Stimulated activated CD4-positive, alpha-beta T cell treated with anti-CD3 and anti-CD28 coated beads, Interleukin-1b, Interleukin-23, amount 100 ng/mL, for 24 hours (primary cell): Measurements from ENCODE around the gene CLRN2.
A peak's percentile ranks its signal among the peaks of the same experiment; 100 is the strongest.

Experiments used
- DNase-seq, 4 experiments: peaks; one replicate each; pipeline ENCODE4 v3.0.0-alpha.2; 2020; ENCODE audit warnings: low read depth in 4 of 4, low spot score in 1 of 4

CLRN2 gene, protein sequence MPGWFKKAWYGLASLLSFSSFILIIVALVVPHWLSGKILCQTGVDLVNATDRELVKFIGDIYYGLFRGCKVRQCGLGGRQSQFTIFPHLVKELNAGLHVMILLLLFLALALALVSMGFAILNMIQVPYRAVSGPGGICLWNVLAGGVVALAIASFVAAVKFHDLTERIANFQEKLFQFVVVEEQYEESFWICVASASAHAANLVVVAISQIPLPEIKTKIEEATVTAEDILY

DNA sequence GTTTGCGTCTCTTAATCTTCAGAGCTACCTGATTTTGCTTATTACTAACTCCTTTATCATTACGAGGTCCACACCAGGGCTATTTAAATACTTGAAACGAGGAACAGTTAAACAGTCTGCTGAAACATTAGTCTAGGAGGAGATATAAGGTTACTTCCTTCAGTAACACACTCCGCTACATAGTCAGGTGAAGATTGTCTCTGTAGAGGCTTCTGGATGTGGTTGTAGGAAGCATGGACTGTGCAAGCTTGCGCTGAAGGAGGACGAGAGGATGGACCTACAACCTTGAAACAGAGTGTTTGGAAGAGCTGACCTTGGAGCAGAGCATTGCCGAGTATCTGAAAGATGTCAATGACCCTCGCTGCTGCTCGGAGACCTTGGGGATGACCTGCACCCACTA, at the start of gene CLRN2:
Gene CLRN2 (plus strand): TSS at position 301 of the 400 bp plus-strand sequence. CDS start 102 bp downstream, outside the sequence.
- no peak for DNase-seq

DNA sequence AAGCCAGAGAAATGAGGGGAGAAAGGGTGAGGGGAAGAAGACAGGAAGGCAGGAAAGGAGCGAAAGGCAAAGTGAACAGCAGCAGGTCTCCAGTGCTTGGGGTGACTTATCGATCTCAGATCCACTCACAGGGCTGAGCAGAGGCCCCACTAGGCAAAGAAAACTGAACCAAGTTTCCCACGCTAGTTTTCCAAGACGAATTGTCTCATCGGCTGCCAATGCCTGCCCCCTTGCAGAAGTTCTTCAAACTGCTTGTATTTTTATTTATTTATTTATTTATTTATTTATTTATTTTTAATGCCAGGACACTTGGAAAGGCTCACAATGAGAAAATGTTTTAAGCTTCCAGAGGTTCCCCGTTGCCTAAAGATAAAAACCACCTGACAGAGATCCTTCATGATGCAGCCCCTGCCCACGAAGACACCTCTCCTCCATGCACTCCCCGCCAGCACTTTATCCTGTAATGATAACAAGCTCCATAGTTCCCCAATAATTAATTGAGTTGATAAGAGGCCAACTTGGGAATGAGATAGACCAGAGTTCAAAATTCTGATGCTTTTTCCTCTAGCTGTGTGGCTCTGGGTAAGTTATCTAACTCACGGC, 46.2 kb upstream of the CLRN2 start:
- DNase-seq, result no peak

DNA sequence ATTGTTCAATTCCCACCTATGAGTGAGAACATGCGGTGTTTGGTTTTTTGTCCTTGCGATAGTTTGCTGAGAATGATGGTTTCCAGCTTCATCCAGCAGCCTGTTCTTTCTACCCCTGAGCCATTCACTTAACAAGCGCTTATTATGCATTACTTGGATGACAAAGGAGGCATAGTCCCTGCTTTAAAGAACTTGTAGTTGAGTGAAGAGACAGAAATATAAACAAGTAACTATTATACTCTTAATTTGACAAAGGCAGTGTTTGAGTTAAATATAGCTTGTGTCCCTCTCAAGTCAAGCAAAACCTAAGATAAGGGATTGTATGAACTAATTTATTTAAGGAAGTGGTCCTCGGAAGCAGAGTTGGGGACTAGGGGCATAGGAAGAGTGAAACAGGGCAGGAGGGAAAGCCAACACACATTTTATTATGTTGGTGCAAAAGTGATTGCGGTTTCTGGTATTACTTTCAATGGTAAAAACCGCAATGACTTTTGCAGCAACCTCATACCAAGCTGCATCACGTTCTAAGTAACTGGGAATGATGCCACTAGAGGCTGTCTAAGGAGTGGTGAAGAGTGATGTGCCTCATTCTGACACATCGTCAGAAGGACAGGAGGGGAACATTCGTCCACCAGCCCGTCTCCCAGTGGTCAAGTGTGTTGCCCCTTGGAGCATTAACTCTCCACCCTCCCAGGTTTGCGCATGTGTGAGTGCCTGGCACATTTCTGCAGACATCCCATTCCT, 44.9 kb upstream of the CLRN2 start:
- DNase-seq, result no peak

DNA sequence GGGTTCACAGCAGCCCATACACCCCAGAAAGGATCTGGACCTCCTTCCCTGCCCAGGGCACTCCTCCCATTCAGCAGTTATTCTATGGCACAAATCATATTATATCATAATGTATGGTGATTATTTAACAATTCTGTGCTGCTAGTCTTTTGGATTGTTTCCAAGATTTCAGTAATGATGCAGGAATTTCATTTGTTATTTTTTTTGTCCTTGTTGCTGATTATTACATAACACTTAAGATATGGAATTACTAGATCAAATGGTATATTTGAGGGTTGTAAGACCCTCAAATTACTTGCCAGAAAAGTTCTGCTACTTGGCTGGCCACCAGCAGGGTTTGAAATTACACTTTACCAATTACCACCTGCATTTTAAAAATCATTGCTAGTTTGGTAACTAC, 39.5 kb upstream of the CLRN2 start:
- no peak for DNase-seq

DNA sequence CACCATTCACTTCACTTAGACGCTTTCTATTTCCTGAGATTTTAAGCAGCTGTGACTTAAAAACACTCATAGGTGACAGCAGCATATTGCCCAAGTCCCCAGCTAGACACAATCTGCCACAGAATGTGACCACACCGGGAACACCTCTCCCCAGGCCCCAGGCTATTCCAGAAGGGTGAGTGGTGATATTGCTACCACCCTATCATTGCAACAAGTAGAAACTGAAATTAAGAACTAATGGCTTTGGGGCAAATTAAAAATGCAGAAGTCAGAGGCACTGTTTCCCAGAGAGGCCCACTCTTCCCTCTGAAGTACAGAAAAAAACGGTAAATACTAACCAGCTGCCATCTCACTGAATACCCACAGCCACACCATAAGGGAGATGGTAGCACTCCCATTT, 38.1 kb upstream of the CLRN2 start:
- no peak for DNase-seq

DNA sequence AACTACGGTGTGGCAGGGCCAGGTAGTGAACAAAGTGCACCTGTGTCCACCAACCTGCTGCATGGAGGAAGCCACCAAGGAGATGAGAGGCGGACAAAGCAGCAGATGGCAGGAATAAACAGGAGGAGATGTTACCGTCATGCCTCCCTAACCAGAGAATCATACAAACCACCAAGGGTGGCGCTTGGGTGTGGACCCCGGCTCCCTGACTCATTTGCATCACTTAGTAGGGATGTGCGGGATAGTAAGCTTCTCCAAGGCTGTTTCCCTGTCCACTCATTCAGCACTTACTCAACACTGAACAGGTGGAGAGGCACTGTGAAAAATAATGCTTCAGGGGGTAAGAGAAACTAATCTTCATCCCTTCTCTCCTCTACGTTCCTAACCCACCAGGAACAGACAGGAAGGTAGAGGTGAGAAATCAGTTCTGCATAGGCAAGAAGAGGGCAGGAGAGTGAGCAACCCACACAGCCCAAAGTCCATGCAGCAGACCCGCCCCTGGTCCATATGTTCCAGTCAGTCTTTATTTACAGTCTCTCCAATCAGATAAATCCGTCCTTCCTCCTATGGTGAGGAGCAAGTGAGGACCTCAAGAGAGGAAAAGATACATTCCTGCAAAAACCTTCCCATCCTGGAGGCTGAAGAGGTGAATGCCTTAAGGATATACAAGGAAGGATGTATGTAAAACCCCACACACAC, 37.0 kb upstream of the CLRN2 start:
- DNase-seq, result no peak

DNA sequence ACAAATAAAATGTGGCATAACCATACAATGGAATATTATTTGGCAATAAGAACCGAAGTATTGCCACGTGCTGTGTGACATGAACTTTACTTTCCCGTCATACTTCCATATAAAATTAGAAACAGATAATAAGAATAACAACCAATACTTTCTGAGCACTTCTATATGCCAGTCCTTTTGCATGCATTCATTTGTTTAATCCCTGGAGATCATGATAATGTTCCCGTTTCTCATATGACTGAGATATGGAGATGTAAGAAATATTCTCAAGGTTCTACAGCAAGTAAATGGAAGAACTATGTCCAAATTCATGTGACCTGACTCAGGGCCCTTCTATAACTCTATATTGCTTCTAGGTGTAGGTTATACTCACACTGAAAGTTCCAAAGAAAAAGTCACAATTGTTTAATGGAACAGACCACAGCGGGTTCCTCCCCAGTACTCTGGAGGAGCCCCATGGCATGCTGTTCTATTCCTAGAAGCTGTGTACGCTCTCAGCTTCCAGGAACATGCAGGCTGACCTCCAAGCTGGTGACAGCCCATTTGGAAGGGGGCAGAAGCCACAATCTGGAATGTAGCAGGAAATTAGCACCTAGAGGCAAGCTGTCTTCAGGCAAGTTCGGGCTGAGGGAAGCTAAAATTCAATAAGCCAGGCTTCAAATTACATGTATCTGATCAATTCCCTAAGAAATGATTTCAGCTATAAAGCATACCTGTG, 34.6 kb upstream of the CLRN2 start:
- no peak for DNase-seq

DNA sequence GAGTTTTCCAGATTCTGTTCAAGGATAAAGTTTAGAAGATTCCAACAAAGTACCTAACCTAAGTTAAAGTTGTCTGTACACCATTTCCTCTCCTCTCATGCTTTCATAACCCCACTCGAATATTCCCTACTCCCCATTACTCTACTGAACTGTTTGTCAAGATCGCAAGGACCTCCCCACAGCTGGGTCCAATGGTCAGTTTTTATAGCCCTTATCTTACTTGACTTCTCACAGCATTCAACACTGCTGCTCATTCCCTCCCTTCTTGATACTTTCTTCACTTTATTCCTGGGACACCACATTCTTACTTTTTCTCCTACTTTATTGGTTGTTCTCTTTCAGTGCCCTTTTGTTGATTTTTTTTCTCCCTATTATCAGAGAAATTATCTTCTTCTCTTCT, 34.0 kb upstream of the CLRN2 start:
- no peak for DNase-seq

DNA sequence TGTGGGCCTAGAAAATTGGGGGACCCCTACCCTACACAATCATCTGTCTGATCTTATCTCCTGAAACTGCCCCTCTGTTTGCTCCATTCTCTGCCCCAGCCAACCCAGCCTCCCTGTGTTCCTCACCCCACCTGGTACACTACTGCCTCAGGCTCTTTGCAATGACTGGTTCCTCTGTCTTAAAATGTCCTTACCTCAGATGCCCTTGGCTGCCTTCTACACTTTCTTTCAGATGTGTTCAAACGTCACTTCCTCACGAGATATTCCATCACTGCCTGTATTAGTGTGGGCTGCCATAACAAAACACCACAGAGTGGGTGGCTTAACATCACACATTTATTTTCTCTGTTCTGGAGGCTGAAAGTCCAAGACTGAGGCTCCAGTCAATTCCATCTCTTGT, 32.2 kb upstream of the CLRN2 start:
- no peak for DNase-seq

DNA sequence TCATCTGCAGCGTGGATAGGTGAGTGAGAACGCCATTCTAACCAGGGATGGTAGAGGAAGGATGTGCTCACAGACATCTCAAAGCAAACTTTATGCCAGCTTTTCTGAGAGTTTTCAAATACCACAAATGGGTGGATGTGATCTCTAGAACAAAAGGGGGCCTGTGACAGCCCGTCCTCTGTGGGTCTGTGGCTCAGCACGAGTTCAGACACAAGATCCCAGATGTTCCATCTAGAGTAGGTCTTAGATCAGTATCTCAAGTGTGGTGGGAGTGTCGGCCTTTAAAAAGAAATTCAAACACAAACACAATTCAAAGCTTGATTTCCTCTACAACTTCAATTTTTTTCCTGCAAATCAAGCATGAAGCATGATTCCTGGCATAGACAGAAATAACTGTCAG, 25.8 kb upstream of the CLRN2 start:
- DNase-seq, result no peak

DNA sequence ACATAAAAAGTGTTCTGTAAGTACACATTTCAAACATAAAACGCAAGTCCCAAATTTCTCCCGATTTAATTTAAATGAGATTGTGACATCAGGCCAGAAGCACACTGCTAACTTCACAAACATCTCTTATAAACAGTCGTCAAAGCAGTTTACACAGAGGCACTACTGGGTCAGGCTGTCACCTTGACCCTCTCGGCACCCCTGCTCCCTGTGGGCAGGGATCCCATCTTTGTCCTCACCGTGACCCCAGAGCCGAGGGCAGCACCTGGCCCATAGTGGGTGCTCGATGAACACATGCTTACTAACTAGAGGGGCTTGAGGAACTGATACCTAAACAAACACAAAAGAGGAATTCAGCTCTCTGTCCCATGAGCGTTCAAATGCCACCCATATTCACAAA, 25.2 kb upstream of the CLRN2 start:
- no peak for DNase-seq

DNA sequence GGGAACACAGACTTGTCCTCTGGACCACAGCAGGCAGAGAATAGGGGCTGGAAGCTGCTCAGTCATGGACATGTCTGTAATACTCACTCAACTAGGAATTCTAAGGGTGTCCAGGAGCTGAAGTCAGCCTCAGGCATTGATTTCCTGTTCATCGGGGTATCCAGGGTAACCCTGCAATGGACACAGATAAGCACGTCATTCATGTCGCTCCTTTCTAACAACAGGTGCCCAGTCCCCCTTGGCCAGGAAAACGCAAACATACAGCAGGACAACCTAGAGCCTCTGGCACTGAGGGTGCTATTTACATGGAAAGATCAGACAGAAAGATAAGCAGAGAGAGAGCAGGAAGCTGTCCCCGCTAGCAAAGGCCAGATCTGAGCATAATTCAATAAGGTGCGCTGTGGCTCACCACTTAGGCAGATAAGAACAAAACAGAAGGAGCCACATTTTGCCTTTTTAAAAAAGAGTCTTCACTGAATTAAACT, 24.3 kb upstream of the CLRN2 start:
- no peak for DNase-seq

DNA sequence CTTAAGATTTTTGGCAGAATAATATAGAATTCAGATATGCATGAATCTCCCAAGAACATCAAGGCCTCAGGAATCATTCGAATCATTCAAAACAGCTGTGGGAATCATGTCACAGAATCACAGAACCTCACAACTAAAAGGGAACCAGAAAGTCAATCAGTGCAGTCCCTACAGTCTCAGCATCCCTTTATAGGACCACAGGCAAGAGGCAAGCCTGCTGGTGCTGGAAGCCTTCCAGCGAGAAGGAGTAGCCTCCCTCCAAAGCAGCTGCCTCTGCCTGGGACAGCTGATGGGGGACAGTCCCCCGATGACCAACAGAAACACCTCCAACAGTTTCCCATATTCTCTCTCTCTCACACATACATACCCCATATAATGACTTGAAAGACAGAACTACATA, 23.8 kb upstream of the CLRN2 start:
- no peak for DNase-seq

DNA sequence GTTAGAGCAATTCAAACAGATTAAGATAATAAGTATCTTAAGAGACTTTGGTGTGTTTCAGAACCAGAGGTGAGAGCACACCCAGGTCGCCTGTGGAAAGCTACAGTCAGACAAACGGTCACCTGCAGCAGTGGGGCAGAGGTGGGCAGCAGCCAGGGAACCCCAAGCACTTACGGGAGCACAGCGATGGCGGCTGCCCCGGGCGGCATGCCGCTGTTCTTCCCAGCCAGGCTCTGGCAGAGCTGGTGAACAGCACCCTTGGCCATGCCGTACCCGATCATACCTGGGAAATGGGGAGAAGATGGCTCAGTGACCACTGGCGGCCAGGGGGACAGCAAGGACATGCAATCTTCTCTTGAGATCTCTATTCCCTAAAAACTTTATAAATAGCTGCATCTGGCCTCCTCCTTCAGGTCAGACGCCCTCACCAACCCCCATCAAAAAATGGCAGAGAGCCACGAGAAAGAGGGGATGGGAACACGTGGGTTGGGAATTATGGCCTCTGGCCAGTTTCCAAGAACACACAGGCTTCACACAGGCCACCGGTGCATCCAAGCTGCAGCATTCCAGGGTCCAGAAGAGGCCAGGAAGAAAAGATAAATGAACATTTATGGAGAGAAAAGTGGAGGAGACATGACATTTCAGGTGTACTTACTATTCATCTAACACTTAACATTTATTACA, 22.8 kb upstream of the CLRN2 start:
- DNase-seq, result no peak

DNA sequence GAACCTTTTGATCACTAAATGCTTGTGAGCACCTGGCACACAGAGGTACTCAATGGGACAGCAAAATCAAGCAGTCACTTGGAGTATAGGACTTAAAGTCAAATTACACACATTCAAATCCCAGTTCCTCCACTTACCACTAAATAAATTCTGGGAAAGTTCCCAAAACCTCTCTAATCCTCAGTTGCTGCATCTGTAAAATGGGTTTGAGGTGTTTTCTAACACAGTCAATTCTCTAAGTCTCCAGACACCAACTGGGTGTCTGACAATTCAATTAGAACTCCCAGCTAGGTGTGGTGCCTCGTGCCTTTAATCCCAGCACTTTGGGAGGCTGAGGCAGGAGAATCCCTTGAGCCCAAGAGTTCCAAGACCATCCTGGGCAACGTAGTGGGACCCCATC, 22.1 kb upstream of the CLRN2 start:
- no peak for DNase-seq

DNA sequence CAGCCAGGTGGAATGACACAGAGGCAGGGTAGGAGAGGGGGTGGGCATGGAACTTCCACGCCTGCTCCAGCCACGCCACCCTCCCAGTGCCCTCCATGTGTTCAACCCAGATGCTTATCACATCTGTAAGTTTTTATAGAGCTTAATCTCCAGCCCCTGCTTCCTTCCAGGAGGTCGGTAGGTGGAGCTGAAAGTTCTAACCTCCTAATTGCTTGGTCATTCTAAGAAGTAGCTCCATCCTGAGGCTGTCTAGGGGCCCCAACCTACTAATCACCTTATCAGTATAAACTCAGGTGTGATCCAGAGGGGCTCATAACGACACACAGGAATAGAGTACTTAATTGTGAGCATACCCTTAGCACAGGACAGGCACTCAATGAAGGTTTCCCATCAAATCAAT, 21.3 kb upstream of the CLRN2 start:
- no peak for DNase-seq

DNA sequence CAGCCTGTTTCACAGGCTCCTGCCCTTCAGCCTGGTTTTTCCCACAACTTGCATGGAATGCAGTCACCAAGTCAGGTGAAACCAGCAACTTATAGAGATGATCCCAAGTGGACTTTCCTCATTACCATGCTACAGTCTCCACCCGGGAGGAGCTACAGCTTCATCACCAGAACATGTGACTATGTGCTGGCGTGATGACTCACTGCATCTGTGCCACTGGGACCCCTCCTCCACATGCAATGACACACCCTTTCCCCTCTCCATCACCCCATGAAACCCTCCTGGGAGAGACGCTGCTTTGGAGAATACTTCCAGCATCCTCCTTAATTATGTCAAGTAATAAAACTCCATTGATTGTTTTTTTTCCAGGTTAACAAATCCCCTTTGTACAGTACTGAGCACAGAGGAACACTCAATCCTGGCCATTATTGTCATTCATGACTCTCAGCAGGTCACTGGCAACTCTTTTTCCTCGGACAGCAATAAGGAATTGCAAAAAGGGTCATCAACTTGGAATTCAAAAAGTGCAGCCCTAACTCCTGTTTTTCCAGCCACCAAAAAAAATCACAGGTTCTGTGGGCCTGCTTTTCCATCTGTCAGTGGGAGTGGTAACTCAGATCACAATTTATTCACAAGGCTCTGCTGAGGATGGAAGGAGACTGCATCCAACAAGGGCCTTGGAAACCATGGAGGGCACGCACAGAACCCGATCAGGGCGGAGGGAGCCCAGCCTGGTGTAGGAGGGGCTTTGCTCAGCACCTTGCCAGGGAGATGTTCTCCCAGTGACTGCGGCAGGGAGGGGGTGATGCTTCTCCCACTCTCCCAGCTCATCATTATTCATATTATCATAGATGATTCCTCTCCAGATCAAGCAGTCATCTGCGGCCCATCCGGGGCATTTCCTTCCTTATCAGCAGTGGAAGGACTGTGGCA, 20.4 kb upstream of the CLRN2 start:
- DNase-seq, result peak in 1 of 4 experiments; percentile 6

DNA sequence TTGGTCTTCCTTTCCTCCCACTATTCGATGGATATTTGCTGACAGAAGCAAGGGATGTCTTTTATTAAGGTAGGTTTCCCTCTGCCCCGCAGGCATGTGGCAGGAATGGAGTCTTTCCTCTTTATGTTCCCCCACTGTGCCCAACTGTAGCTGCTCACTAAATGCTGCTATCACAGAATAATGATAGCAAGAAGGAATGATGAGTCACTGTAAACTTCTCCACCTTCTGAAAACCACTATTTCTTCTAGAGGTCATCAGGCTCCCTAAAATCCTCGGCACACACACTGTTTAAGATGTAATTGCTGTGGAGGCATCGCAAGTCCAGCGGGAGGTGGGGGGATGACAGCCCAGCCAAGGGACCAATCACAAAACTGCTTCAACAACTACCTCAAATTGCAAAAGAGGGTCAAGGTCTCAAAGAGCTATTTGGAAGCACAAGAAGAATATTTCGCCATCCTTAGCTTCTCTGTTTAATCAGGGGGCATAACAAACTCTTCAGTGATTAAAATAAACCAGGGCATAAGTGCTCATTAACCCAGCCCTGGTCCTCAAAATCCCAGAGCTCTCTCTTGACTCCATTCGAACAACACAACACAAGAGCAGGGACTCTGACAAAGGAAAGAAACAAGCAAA, 17.0 kb upstream of the CLRN2 start:
- DNase-seq, result no peak

DNA sequence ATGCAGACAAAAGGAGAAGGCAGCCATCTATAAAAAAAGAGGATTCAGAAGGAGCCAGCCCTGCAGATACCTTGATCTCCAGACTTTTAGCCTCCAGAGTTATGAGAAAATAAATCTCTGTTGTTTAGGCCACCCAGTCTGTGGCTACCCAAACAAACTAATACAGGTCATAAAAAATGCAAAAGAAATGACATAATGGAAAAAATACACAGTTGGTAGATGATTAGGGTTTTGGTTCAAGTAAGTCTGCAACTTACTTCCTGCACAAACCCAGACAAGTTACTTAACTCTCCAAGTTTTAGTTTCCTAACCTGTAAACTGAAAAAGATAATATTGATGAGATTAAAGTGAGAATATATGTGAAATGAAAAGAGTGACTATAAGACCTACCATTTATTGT, 14.4 kb upstream of the CLRN2 start:
- DNase-seq, result no peak
